HG03439 (cell line): ENCODE results near the gene PGLYRP2.

ENCODE experiments used
- ATAC-seq: cut with Tn5 transposase; IDR thresholded peaks from one replicate; pipeline ENCODE4 v1.9.1; 2021; ENCODE audit warnings: mild to moderate bottlenecking, moderate library complexity; ENCODE audit not compliant: unreplicated experiment

The PGLYRP2 gene

GRCh38 chr19:15456871-15457700, 22.2 kb downstream of the PGLYRP2 start:
- ATAC-seq: no peak

GRCh38 chr19:15456441-15456840, 22.9 kb downstream of the PGLYRP2 start:
- ATAC-seq: no peak

DNA sequence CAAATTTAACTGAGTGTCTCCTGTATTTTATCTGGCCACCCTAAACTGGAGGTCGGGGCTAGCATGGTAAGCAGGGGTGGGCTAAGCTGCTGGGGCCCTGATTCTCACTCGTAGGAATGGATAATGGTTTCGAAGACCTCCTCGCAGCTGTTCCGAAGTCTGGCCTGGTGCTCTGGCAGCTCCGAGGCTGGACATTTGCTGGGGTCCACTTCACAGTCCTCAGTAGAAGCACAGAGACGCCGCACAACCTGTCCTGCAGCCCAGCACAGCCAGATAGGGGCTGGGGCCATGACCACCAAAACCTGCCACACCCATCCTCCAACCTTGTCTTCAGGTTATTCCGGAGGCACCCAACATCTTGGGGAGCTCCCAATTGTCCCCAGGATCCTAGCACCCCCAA, 23.3 kb downstream of the PGLYRP2 start:
- no peak for ATAC-seq

DNA sequence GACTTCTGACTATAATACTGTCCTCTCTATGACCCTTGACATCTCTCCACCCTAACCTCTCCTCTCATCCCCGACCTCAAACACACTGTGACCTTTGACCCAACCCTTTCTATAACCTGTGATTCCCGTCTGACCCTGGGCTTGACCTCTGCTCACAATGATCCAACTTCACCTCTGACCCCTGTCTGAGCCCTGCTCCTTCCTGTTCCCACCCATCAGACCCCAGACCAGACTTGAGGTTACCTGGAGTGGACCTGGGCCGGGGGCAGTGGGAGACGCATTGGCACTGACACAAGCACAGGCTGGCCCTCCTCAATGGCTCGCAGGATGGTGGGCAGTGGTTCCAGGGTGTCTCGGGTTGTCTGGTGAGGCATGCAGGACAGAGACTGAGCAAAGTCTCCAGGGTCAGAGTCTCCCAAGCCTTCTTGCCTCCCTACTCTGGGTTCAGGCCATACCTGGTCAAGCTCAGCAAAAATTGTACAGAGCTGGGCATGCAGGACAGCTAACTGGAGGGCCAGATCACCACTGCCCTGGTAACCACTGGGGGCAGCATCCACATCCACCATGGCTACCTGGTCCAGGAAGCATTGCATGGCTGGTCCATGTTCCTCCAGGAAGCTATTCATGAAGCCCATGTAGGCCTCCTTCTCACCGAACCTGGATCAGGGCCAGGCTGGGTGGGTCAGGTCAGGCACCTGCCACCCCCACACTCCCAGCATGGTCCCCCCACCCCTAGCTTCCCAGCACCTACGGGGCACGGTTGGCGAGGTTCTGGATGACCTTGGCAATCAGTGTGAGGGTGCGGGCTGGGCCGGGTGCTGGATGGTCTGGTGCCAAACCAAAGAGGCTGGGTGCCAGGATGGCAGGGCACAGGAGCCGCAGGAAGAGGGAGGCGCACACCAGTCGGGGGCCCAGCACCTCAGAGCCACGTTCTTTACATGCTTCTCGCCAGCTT, 25.1 kb downstream of the PGLYRP2 start:
- ATAC-seq: no peak

GRCh38 chr19:15453091-15453578, 26.2 kb downstream of the PGLYRP2 start:
- ATAC-seq: no peak

- no peak for ATAC-seq
Observed at GRCh38 chr19:15452111-15453047, 26.9 kb downstream of the PGLYRP2 start.

- no peak for ATAC-seq
Observed at GRCh38 chr19:15450528-15450890, 28.8 kb downstream of the PGLYRP2 start.

DNA sequence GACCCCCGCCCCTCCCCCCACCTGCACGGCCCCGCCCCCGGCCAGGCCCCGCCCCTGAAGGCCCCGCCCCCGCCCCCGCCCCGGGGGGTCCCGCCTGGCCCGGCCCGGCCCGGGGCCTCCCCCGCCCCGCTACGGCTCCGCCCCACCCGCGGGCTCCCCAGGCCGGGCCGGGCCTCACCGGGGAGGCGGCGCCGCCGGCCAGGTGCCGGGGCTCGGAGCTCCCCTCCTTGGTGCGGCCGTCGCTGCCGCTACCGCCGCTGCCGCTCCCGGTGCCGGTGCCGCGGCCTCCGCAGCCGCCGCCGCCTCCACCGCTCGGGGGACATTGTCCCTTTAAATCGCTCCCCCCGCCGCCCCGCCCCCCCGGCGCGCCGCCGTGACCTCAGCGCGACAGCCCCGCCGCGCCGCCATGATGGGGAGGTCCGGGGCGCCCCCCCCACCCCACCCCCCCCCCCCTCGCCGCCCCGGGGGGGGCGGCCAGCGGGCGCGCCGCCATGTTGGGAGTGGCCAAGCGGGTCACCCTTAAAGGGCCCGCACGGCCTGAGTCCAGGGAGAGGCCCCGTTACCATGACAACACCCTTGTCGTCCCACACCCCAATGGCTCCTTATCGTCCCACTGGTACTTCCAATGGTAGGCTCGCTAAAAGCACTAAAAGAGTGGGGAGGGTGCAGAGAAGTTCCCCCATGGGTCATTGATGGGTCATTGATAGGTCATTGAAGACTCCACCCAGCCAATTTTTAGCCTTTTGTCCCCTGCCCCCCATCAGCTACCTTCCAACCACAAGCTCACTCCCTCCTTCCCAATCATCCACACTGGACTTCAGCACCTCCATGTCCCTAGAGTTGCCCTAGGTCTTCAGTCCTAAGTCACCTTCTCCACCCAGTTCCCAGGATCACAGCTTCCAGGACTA, 29.4 kb downstream of the PGLYRP2 start, which contains the start of gene WIZ:
Gene WIZ (minus strand): TSS at position 337 of the 908 bp plus-strand sequence. CDS start 1,649 bp downstream, outside the sequence.
- no peak for ATAC-seq

DNA sequence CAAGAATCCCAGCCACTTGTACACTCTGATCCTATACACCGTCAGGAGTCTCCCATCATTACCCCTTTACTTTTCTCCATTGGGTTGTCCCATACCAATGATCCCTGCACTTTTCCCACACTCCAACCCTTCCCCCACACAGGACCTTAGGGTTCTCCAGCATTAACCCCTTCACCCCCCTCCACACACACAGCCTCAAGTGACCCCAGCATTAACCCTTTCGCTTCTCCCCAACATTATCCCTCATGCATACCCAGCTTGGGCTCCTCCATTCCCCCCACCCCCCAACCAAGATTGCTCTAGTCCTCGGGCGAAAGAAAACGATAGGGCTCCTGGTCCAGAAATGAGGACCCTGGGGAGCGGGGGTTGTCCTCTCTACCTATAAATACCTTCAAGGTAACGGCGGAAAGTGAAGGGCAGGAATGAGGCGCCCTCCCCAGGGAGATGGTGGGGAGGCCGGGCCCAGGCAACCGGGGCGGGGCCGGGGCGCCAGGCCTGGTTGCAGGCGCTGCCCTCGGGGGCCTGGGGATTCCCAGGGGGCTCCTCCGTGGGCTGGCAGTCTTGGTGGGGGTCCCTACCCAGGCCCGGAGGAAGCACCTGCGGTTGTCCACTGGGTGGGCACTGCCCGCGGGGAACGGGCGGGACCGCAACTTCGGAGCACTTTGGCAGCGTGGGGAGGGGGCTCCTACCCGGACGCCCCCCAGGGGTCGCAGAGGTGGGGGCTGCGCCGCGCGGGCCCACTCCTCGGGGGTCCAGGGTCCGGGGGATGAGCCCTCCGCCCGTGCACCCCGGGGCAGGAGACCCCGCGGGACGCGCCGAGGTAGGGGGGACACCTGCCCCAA, 30.3 kb downstream of the PGLYRP2 start:
- no peak for ATAC-seq

DNA sequence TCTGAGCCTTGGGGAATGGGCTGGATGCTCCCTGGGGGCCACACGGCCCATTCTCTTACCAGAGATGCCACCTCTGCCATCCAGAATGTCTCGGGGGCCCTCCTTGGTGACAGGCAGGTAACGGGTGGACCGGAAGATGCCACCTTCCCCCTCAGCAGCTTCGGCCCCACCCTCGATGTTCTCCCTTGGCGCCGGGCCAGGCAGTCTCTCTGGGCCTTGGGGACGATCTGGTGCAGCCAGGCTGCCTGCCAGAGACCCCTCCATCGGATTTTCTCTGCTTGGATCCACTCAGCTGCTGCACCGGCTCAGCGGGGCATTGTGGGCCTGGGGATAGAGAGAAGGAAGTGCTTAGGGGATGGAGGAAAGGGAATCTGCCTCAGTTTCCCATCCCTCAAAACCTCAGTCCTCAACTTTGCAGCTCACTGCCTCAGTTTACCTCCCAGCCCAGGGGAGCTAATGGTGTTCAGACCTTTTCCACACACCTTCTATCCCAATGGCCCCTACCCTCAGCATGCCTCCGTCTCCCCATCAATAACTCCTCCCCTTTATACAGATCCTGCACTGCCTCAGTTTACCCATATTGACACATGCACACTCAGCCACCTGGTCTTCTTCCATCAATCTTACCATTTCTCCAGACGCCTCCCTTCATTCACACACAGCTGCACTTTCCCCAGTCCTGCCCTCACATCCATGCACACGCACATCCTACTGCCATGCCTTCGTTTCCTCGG, 31.1 kb downstream of the PGLYRP2 start:
- no peak for ATAC-seq

- no peak for ATAC-seq
Observed at GRCh38 chr19:15447057-15447456, 32.2 kb downstream of the PGLYRP2 start.

GRCh38 chr19:15445807-15446376, 33.4 kb downstream of the PGLYRP2 start:
- ATAC-seq: no peak

DNA sequence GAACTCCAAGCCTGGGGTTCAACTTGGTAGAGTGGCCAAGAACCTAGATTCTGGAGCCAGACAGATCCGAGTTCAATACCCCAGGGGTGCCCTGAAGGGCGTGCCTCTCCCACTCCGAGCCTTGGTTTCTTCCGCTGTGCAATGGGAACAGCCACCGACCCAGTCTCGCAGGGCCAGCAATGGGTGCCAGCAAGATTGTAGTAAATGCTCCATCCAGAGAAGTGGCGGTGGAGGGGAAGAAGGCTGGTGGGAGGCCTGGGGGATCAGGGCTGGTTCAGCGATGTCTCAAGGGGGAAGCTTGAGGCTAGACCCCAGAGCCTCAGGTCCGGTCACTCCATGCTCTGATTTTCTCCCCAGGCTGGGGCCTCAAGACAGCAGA, 34.1 kb downstream of the PGLYRP2 start:
- ATAC-seq: no peak

DNA sequence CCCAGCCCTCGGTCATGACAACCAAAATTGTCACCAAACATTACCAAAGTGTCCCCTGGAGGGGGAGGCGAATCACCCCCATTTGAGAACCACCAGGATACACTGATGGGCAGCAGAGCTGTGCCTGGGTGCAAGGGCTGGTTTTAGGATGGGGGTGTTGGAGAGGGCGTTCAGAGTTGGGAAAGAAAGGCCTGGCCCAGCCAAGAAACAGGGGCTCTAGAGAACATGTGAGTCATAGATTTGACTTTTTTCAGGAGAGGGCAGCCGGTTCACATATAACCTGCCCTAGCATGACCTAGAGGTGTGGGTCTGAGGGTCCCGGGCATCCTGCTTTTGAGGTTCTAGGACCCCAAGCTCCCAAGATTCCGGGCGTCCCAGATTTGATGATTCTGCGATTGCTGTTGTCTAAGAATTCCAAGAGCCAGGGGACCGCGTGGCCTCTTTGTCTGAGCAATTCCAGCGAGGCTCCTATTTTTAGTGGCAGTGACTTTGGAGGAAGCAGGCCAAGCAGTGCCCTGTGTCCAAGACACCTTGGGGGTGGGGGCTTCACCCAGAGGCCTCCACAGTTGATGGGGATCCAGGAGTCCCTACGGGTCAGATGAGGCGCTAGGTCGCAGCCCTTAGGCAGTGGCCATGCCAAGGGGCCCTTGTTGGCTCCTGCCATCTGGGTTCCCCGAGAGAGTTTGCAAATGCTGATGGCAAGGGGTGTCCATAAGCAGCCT, 34.6 kb downstream of the PGLYRP2 start:
- ATAC-seq: no peak

- no peak for ATAC-seq
Observed at GRCh38 chr19:15443838-15444237, 35.5 kb downstream of the PGLYRP2 start.

DNA sequence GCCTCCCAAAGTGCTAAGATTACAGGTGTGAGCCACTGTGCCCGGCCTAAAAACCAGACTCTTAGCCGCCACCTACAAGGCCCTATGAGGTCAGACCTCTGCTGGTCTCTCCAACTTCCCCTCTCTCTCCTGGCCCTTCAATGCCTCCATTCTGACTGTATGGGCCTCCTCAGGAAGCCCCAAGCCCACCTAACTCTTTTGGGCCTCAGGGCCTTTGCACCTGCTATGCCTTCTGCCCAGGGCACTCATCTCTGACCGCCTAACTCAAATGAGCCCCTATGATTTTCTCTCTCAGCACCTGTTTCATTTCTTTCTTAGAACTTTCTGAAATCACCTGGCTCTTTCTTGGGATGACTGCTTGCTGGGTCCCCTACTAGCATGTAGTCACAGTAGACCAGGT, 36.0 kb downstream of the PGLYRP2 start:
- ATAC-seq: no peak
